Epithelial cell of esophagus (primary cell): ENCODE measurements around the gene TMEM135.

Experiments used
- DNase-seq: peaks from one replicate; pipeline ENCODE4 v3.0.0; 2010; ENCODE audit warnings: low read depth
- H3K4me3 ChIP-seq: 2 replicates; pipeline ENCODE4 v1.5.1; 2011; ENCODE audit warnings: mild to moderate bottlenecking, low read length, control low read depth
- TF ChIP-seq, protein P1 (sequence below): IDR thresholded peaks from 2 replicates; pipeline ENCODE4 v1.5.1; 2011; ENCODE audit warnings: low read depth, mild to moderate bottlenecking, low read length, control low read depth, inconsistent platforms; ENCODE audit not compliant: insufficient read depth; ENCODE audit errors: missing control alignments

Gene TMEM135

DNA sequence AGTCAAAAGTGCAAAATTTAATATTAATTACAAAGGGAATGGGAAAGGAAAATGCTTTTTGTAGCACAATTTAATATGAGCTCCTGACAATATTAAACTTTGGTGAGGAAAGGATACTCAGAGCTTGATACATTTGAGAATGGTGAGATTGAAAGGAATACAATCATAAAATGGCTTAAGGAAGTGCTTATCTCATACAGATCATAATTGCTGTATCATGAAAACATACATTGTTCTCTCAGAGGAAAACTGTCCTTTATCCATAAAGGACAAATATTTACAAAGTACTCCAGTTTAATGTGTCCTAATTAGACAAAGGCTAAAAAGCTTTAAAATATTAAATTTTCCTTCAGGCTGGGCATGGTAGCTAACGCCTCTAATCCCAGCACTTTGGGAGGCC, 260.4 kb downstream of the TMEM135 start:
- no peak overlapping the region for H3K4me3 ChIP-seq
- TF ChIP-seq, protein P1, sequence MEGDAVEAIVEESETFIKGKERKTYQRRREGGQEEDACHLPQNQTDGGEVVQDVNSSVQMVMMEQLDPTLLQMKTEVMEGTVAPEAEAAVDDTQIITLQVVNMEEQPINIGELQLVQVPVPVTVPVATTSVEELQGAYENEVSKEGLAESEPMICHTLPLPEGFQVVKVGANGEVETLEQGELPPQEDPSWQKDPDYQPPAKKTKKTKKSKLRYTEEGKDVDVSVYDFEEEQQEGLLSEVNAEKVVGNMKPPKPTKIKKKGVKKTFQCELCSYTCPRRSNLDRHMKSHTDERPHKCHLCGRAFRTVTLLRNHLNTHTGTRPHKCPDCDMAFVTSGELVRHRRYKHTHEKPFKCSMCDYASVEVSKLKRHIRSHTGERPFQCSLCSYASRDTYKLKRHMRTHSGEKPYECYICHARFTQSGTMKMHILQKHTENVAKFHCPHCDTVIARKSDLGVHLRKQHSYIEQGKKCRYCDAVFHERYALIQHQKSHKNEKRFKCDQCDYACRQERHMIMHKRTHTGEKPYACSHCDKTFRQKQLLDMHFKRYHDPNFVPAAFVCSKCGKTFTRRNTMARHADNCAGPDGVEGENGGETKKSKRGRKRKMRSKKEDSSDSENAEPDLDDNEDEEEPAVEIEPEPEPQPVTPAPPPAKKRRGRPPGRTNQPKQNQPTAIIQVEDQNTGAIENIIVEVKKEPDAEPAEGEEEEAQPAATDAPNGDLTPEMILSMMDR = no peak
- DNase-seq = no peak

DNA sequence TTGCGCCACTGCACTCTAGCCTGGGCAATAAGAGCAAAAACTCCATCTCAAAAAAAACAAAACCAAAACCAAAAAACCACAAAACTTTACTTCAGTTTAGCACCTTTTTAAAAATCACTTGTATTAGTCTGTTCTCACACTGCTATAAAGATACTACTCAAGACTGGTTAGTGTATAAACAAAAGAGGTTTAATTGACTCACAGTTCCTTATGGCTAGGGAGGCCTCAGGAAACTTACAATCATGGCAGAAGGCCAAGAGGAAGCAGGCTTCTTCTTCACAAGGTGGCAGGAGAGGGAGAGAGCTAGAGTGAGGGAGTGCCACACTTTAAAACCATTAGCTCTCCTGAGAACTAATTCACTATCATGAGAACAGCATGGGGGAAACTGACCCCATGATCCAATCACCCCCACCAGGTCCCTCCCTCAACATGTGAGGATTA, 261.3 kb downstream of the TMEM135 start:
- H3K4me3 ChIP-seq = no peak overlapping the region
- TF ChIP-seq, protein P1 = no peak
- DNase-seq = peak; percentile 4

DNA sequence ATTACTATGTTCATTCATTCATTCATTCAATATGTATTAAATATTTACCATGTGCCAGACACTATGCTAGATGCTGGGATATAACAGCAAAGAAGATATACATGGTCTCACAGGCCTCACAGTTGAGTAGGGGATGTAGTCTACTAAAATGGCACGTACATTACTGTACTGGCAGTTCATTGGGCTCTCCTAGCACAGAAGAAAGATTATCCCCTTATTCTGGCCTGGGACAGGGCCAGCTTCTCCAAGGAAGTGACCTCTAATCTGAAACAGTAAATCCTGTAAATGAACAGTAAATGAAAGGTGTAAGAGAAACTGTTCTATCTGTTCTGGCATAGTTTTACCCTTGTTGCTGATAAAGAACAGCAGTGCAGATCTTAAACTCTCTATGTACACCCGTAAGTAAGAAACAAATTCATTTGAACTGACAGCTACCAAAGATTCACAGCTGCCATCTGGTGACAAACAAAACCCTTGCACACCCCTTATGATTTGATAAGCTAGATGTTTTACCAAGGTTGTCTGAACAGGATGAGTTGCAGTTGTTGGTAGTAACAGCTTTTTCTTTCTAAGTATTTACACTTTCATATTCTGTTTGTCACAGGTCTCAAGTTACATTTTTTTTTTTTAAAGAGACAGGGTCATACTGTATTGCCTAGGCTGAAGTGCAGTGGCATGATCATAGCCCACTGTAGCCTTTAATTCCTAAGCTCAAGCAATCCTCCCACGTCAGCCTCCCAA, 263.1 kb downstream of the TMEM135 start:
- TF ChIP-seq, protein P1 = no peak
- no peak overlapping the region for H3K4me3 ChIP-seq
- peak; percentile 1 for DNase-seq

DNA sequence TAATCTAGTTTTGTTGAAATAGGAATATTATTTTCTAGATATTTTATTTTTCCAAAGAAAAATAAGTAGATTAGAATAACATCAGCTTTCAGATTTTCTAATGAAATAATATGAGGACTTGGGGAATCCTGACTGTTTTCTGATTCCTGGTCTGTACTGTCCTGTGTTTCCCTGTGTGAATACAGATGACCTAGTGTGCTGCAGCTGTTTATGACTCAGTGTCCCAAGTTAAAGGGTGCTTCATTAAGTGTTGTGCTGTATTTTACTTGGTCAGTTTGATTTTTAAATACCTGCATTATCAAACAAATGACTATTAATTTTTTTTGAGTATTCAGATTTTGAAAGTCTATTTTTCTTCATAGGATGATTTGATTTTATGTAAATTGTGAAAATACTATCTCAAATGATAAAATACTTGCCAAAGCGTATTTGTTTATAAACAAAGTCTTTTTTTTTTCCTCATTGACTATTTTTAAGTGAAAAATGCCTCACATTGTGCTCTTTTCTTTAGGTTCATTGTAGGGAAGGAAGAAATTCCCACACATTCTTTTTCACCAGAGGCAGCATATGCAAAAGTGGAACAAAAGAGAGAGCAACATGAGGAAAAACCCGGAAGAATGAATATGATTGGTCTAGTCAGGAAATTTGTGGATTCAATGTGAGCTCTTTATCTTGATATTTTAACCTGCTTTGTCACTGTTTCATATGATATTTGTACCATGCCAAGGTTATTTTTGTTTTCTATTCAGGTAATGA, 264.2 kb downstream of the TMEM135 start:
- peak; percentile 3 for DNase-seq
- TF ChIP-seq, protein P1 = no peak
- no peak overlapping the region for H3K4me3 ChIP-seq

DNA sequence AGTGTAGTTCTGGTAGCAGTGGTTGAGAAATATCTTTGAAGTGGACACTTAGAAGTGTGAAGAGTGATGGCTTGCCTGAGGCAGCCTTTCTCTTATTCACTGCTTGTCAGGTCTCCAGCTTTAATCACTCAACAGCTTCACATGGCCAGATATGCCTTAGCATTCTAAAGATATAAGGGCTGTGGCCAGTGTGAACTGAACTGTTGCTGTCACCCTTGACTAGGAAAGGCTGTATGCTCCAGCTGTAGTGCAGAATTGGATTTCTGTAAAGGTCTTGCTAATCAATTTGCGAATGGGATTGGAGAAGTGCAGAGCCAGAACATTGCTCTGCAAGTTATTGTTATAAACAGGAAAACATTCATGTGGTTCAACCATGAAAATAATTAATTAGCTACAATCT, 266.7 kb downstream of the TMEM135 start:
- no peak for DNase-seq
- TF ChIP-seq, protein P1 = no peak
- H3K4me3 ChIP-seq = no peak overlapping the region

DNA sequence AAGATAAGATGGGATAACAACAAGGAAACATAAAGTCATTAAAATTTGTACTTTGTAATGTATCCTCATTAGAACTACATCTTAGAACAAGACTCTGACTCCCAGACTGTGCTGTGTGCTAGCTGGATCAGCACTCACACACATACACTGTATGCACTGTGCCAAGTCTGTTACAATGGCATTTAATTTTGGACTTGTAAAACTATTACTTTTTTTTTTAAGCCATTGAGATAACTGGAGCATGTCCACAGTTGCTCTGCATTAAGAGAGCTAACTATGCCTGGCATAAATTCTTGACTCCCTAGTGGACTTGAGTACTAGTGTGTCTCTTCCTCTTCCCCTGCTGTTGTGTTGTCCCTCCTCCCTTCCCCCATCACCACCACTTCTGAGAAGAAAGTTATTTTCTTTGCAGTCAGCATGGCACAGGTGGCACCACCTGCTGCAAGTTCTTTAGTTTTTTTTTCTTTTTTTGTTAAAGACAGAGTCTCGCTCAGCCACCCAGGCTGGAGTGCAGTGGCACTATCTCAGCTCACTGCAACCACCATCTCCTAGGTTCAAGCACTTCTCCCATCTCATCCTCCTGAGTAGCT, 268.6 kb downstream of the TMEM135 start:
- DNase-seq = no peak
- H3K4me3 ChIP-seq = no peak overlapping the region
- TF ChIP-seq, protein P1 = no peak
